Kidney (tissue), 14 donors: ENCODE measurements around the gene FBXO45. TPM values are rescaled to one million over a fixed set of nuclear protein-coding genes. Genes with fewer than 3 reads are reported as not detected.
A peak's percentile ranks its signal among the peaks of the same experiment; 100 is the strongest.

Experiments used
- DNase-seq, 5 donors: peaks; one replicate each; pipeline ENCODE4 v3.0.0-alpha.2; 2013 to 2020
- FAIRE-seq: peaks from 2 replicates; lab custom pipeline; 2012; peaks lifted over from hg19 to GRCh38; lab: Jason Lieb, UNC
- H3K27ac ChIP-seq, 2 donors: one replicate each; pipeline ENCODE4 v1.7.0; 2013; ENCODE audit warnings: low read depth in 2 of 2, low read length in 2 of 2, inconsistent platforms in 1 of 2
- H3K27me3 ChIP-seq: one replicate; pipeline ENCODE4 v1.7.1; 2013; ENCODE audit warnings: low read length, inconsistent platforms; ENCODE audit not compliant: control insufficient read depth, insufficient read depth
- H3K36me3 ChIP-seq, 3 donors: one replicate each; pipeline versions ENCODE4 v1.7.0 to v1.7.1; 2013; ENCODE audit warnings: low read length in 3 of 3, control low read depth in 1 of 3, inconsistent platforms in 1 of 3; ENCODE audit not compliant: insufficient read depth in 3 of 3, control insufficient read depth in 2 of 3
- H3K4me1 ChIP-seq, 3 donors: one replicate each; pipeline versions ENCODE4 v1.7.0 to v1.7.1; 2013; ENCODE audit warnings: low read length in 3 of 3, inconsistent platforms in 1 of 3, low read depth in 1 of 3; ENCODE audit not compliant: control insufficient read depth in 2 of 3, insufficient read depth in 2 of 3
- H3K4me3 ChIP-seq, 3 donors: one replicate each; pipeline versions ENCODE4 v1.7.0 to v1.8.1; 2013; ENCODE audit warnings: low read length in 3 of 3, control low read depth in 1 of 3, inconsistent platforms in 1 of 3
- H3K9ac ChIP-seq, 3 donors: one replicate each; pipeline versions ENCODE4 v1.7.0 to v1.7.1; 2013; ENCODE audit warnings: low read length in 3 of 3, control low read depth in 1 of 3, inconsistent platforms in 1 of 3
- H3K9me3 ChIP-seq, 3 donors: one replicate each; pipeline versions ENCODE4 v1.7.0 to v1.7.1; 2013; ENCODE audit warnings: low read length in 3 of 3, control low read depth in 1 of 3, inconsistent platforms in 1 of 3; ENCODE audit not compliant: control insufficient read depth in 2 of 3, insufficient read depth in 1 of 3
- CTCF ChIP-seq: IDR thresholded peaks from 3 replicates; pipeline ENCODE4 v1.5.1; 2012; ENCODE audit warnings: mild to moderate bottlenecking, moderate library complexity, borderline replicate concordance; ENCODE audit not compliant: insufficient read depth; ENCODE audit errors: extremely low read depth
- intact Hi-C: fragments of 100-400 bp; cut with DNase I; formaldehyde crosslinking; loops from one replicate; pipeline ENCODE4 v1.11.1; 2022
- polyA plus RNA-seq: library from polyadenylated mRNA; stranded (reverse); fragments of 350-450 nt; fragmentation: Illumina TruSeq; extraction: RNeasy Lipid Tissue Mini Kit (QIAGEN cat#74804); gene quantifications from one replicate; pipeline ENCODE4 v1.2.3, GENCODE V29; 2014; ENCODE audit warnings: low read depth, low replicate concordance; ENCODE audit not compliant: insufficient read depth
- total RNA-seq: library from RNA; stranded (reverse); fragmentation: NEBNext Ultra II Directional; extraction: Animal tissue kit (Norgen Biotek cat#: 25700); gene quantifications from one replicate; pipeline ENCODE4 v1.2.1, GENCODE V29; 2021
- donor health status: control.
- donor health status: control.
- donor health status: control.
- donor health status: control.
- donor health status: control.
- donor health status: DM: yes; HTN: yes; CAD: no.
- donor health status: Normal renal cell carcinoma (clear cell type).

The FBXO45 gene
- total and polyA plus RNA-seq, 2 donors from 2014 or later: 2.5 to 7.0 TPM

- H3K9me3 ChIP-seq: no peaks in the 10 kb centered on the region
- no peak overlapping the region for H3K9ac ChIP-seq
- no peak overlapping the region for H3K27ac ChIP-seq
- DNase-seq (peak in 2 of 5 donors; percentile 2 to 6), FAIRE-seq (no peak)
- peak; percentile 53 for TF ChIP-seq CTCF
- no peaks in the 10 kb centered on the region for H3K27me3 ChIP-seq
- intact Hi-C loops: no loop called here
- no peak overlapping the region for H3K4me3 ChIP-seq
- H3K36me3 ChIP-seq: no peaks in the 10 kb centered on the region
- H3K4me1 ChIP-seq: no peaks in the 10 kb centered on the region
Measured at GRCh38 chr3:196537319-196537984, 31.0 kb upstream of the FBXO45 start.

GRCh38 chr3:196541684-196542445 lies 26.6 kb upstream of the FBXO45 start:
- Histone ChIP-seq H3K27me3 (no peaks in the 10 kb centered on the region), H3K9me3 (no peaks in the 10 kb centered on the region), H3K4me3 (no peak overlapping the region), H3K9ac (no peak overlapping the region), H3K4me1 (no peaks in the 10 kb centered on the region), H3K36me3 (no peaks in the 10 kb centered on the region), H3K27ac (no peak overlapping the region)
- intact Hi-C loops: no loop called here
- TF ChIP-seq CTCF: no peak
- no peak for DNase-seq
- FAIRE-seq: no peak

- Histone ChIP-seq H3K4me1 (no peaks in the 10 kb centered on the region), H3K9ac (no peak overlapping the region)
Measured at GRCh38 chr3:196544491-196544992, 23.9 kb upstream of the FBXO45 start.

More at GRCh38 chr3:196544491-196544992, 23.9 kb upstream of the FBXO45 start:
- intact Hi-C loops: no loop called here
- H3K36me3 ChIP-seq: no peaks in the 10 kb centered on the region
- no peaks in the 10 kb centered on the region for H3K9me3 ChIP-seq
- no peak for DNase-seq
- H3K27me3 ChIP-seq: no peaks in the 10 kb centered on the region
- no peak for FAIRE-seq
- H3K27ac ChIP-seq: no peak overlapping the region
- no peak for TF ChIP-seq CTCF
- no peak overlapping the region for H3K4me3 ChIP-seq
